ENCODE measurements around the gene RNF8.

- TF ChIP-seq CTCF (IDR thresholded peaks at IDR 0.05; ENCODE audit: poor library complexity): no peak
- TF ChIP-seq EZH2 (IDR thresholded peaks at IDR 0.05; ENCODE audit: borderline replicate concordance): no peak
Observed at GRCh38 chr6:37339741-37340638, 13.8 kb upstream of the RNF8 start.

All from hepatocyte (in vitro differentiated cells).